Common myeloid progenitor, CD34-positive (primary cell): ENCODE results near the gene IGFBP5. TPM values are rescaled to one million over a fixed set of nuclear protein-coding genes. Genes with fewer than 3 reads are reported as not detected.
A peak's percentile ranks its signal among the peaks of the same experiment; 100 is the strongest.

Source experiments
- CTCF ChIA-PET: fragments of 350-600 bp; sonication (Branson Sonifier 250); formaldehyde crosslinking; loops from one replicate; lab custom pipeline; 2021; ENCODE audit warnings: antibody characterized with exemption; lab: Charles Lee
- POLR2A ChIA-PET: fragments of 350-600 bp; sonication (Branson Sonifier 250); formaldehyde crosslinking; loops from one replicate; lab custom pipeline; 2021; ENCODE audit warnings: antibody characterized with exemption; lab: Charles Lee
- DNase-seq, 3 donors: peaks; one replicate each; pipeline versions ENCODE4 v3.0.0 to v3.0.0-alpha.2; 2013
- H3K27ac ChIP-seq, 2 experiments: 1 replicate in 1 of 2; 2 replicates in 1 of 2; pipeline ENCODE4 v1.7.0; 2013; ENCODE audit warnings: inconsistent platforms in 2 of 2, low read length in 2 of 2, mild to moderate bottlenecking in 2 of 2, low read depth in 1 of 2, moderate library complexity in 1 of 2; ENCODE audit not compliant: severe bottlenecking in 2 of 2, insufficient read depth in 1 of 2, poor library complexity in 1 of 2
- H3K27me3 ChIP-seq, 5 experiments: replicated peaks in 2 of 5; 1 replicate in 3 of 5; 2 replicates in 2 of 5; pipeline versions ENCODE4 v1.6.1 to v1.7.0; 2013; ENCODE audit warnings: low read length in 4 of 5, mild to moderate bottlenecking in 2 of 5, moderate library complexity in 2 of 5, inconsistent platforms in 1 of 5; ENCODE audit not compliant: insufficient read depth in 5 of 5, control insufficient read depth in 4 of 5
- H3K36me3 ChIP-seq, 4 experiments: 1 replicate in 2 of 4; 2 replicates in 2 of 4; pipeline versions ENCODE4 v1.6.1 to v1.7.0; 2013; ENCODE audit warnings: low read length in 3 of 4, control low read depth in 1 of 4, mild to moderate bottlenecking in 1 of 4; ENCODE audit not compliant: control insufficient read depth in 4 of 4, insufficient read depth in 4 of 4
- H3K4me1 ChIP-seq, 4 experiments: 1 replicate in 3 of 4; 2 replicates in 1 of 4; pipeline versions ENCODE4 v1.6.1 to v1.7.1; 2013; ENCODE audit warnings: low read length in 3 of 4, mild to moderate bottlenecking in 3 of 4, control low read depth in 1 of 4, inconsistent platforms in 1 of 4, moderate library complexity in 1 of 4; ENCODE audit not compliant: control insufficient read depth in 4 of 4, insufficient read depth in 4 of 4; ENCODE audit errors: control extremely low read depth in 1 of 4
- H3K4me3 ChIP-seq, 7 experiments: 1 replicate in 4 of 7; 2 replicates in 3 of 7; pipeline versions ENCODE4 v1.5.1 to v1.7.0; 2013; ENCODE audit warnings: mild to moderate bottlenecking in 7 of 7, low read length in 6 of 7, moderate library complexity in 6 of 7, inconsistent platforms in 2 of 7, low read depth in 2 of 7, control low read depth in 1 of 7; ENCODE audit not compliant: insufficient read depth in 4 of 7, control insufficient read depth in 1 of 7; ENCODE audit errors: extremely low read depth in 1 of 7
- H3K9me3 ChIP-seq, 5 experiments: 1 replicate in 4 of 5; 2 replicates in 1 of 5; pipeline versions ENCODE4 v1.6.1 to v1.7.1; 2013; ENCODE audit warnings: low read length in 4 of 5, mild to moderate bottlenecking in 2 of 5, inconsistent platforms in 1 of 5, low read depth in 1 of 5, moderate library complexity in 1 of 5; ENCODE audit not compliant: control insufficient read depth in 4 of 5, insufficient read depth in 2 of 5; ENCODE audit errors: control extremely low read depth in 1 of 5
- WGBS: methylation state at CpG from one replicate; pipeline ENCODE4 v1.1.5; 2013; ENCODE audit not compliant: insufficient coverage; 5-methylcytosine and 5-hydroxymethylcytosine counted together
- polyA plus RNA-seq: library from polyadenylated mRNA; unstranded; fragments of 120-200 nt; gene quantifications from one replicate; pipeline ENCODE4 v1.2.1, GENCODE V29; 2013

Gene IGFBP5
- polyA plus RNA-seq = not detected

DNA sequence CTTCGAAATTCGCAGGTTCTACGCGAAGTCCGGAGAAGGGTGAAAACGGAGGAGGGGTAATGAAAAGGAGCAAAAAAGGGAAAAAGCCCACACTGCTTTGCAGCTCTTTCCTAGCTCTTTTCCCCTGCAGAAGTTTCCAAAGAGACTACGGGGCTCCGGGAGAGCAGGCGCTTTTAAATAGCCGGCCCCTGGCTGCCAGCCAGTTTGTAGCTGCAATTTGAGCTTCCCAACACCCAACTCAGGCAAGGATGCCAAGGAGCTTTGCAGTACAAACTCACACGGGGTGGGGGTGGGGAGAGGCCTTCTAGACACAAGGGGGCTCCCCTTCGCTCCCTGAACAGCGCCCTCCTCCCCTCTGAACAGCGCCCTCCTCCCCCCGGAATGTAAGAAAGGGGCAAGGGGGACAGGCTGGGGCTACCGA, at the start of gene IGFBP5:
Gene IGFBP5 (minus strand): TSS at position 149 of the 421 bp plus-strand sequence. CDS start 774 bp downstream, outside the sequence.
- CTCF ChIA-PET = interaction anchor here (0.6 to 8.2 kb wide), 13 partner anchors 9 to 1024 kb away, joined by 3 to 72 read pairs (median 4); no protein-coding TSS in a partner anchor
- DNase-seq = peak in 2 of 3 donors; percentile 18 to 21

DNA sequence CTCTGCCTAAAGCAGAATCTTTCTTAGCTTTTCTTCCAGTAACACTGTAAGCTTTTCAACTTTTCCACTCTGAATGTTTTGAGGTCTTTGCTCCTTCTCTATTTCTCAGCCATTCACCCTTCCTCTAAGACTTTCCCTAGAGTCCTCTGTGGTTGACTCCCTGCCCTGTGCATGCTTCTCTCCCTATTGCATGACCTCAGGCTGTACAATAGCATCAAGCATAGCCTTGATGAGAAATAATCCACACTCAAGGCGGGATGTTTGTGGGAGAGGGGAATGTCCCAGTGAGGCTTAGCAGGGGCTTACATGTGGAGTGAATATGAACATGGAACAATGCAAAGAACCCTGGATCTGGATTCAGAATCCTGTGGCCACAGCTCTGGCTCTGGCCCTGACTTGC, 48.4 kb upstream of the IGFBP5 start:
- H3K27ac ChIP-seq = no peak overlapping the region
- H3K27me3 ChIP-seq = no peaks in the 10 kb centered on the region
- ChIA-PET POLR2A (no interaction called here), CTCF (no interaction called here)
- no peak overlapping the region for H3K4me3 ChIP-seq
- no peak for DNase-seq
- H3K9me3 ChIP-seq = peaks cover 0 to 4% (median 0%) of the 10 kb centered on the region in 5 experiments
- WGBS = no CpG with 5 or more reads among the region's 1 CpG
- no peaks in the 10 kb centered on the region for H3K36me3 ChIP-seq
- H3K4me1 ChIP-seq = no peaks in the 10 kb centered on the region

More for the DNA sequence above, at the start of gene IGFBP5:
- peaks cover 0 to 49% (median 27%) of the 10 kb centered on the region in 4 experiments for H3K4me1 ChIP-seq
- WGBS = no CpG with 5 or more reads among the region's 16 CpGs
- POLR2A ChIA-PET = interaction anchor here (0.6 kb wide), 1 partner anchor 243 kb away, joined by 5 read pairs; no protein-coding TSS in a partner anchor
- no peaks in the 10 kb centered on the region for H3K9me3 ChIP-seq
- peak within 1 kb of the TSS in 5 of 7 experiments; percentile 31 to 66 (median 48) for H3K4me3 ChIP-seq
- no peak within 1 kb of the TSS for H3K27ac ChIP-seq
- no peaks in the 10 kb centered on the region for H3K36me3 ChIP-seq
- H3K27me3 ChIP-seq = peaks cover 0 to 84% (median 52%) of the 10 kb centered on the region in 5 experiments

DNA sequence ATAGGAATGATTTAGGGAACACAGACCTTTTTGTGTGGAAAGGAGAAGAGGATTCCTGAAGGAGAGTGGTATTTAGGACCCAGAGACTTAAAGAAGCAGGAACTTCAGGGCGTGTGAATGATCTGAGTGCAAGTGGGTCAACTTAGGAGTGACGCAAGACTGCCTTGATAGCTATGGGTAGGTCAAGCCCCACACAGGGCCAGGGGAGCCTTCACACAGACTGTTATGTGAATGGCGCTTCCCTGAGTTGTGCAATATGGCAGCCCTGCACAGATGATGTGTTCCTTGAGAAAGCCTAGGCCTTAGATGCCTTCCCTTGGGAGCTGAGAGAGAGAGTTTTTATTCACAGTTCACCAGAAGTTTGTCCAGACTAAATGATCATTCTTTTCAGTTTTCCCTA, 47.1 kb upstream of the IGFBP5 start:
- H3K27me3 ChIP-seq = no peaks in the 10 kb centered on the region
- H3K27ac ChIP-seq = no peak overlapping the region
- H3K4me1 ChIP-seq = no peaks in the 10 kb centered on the region
- peaks cover 0 to 4% (median 0%) of the 10 kb centered on the region in 5 experiments for H3K9me3 ChIP-seq
- no peaks in the 10 kb centered on the region for H3K36me3 ChIP-seq
- H3K4me3 ChIP-seq = no peak overlapping the region
- 97% methylated on average over 3 of the region's 3 CpGs for WGBS
- no peak for DNase-seq
- POLR2A ChIA-PET = no interaction called here
- CTCF ChIA-PET = no interaction called here

- no peak overlapping the region for H3K27ac ChIP-seq
- no peaks in the 10 kb centered on the region for H3K4me1 ChIP-seq
- CTCF ChIA-PET = no interaction called here
- H3K36me3 ChIP-seq = no peaks in the 10 kb centered on the region
- POLR2A ChIA-PET = no interaction called here
- H3K27me3 ChIP-seq = no peaks in the 10 kb centered on the region
- H3K9me3 ChIP-seq = peaks cover 0 to 2% (median 0%) of the 10 kb centered on the region in 5 experiments
- DNase-seq = no peak
- WGBS = no CpG with 5 or more reads among the region's 2 CpGs
- no peak overlapping the region for H3K4me3 ChIP-seq
These were observed 45.9 kb upstream of the IGFBP5 start for GRCh38 chr2:216741223-216741593.

GRCh38 chr2:216740557-216741222, 45.3 kb upstream of the IGFBP5 start:
- CTCF ChIA-PET = no interaction called here
- Histone ChIP-seq H3K4me1 (no peaks in the 10 kb centered on the region), H3K9me3 (peaks cover 0 to 2% (median 0%) of the 10 kb centered on the region in 5 experiments), H3K36me3 (no peaks in the 10 kb centered on the region), H3K27me3 (no peaks in the 10 kb centered on the region), H3K27ac (no peak overlapping the region), H3K4me3 (no peak overlapping the region)
- DNase-seq = no peak
- POLR2A ChIA-PET = no interaction called here
- 97% methylated on average over 3 of the region's 6 CpGs for WGBS

DNA sequence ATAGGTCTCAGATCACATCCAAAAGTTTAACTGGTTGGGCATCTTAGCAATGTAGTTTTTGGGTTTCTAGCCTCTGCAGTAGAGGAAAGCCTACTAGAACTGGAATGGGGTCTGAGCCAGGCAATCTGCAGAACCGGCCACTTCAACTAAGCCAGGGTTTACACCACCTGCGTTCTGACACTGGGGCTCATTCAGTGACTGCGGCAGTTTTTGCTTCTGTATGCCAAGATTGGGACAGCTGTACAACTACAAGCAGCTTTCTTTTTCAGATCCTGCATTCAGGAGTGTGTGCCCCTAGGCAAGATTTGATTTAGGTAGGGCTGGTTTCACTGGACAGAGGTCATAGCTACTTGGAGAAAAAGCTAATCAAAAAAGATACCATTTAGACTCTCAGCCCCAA, 43.7 kb upstream of the IGFBP5 start:
- no peak overlapping the region for H3K4me3 ChIP-seq
- no peak overlapping the region for H3K27ac ChIP-seq
- no peak for DNase-seq
- H3K9me3 ChIP-seq = peaks cover 0 to 2% (median 0%) of the 10 kb centered on the region in 5 experiments
- no peaks in the 10 kb centered on the region for H3K4me1 ChIP-seq
- H3K27me3 ChIP-seq = no peaks in the 10 kb centered on the region
- POLR2A ChIA-PET = no interaction called here
- CTCF ChIA-PET = no interaction called here
- WGBS = 100% methylated on average over 3 of the region's 3 CpGs
- no peaks in the 10 kb centered on the region for H3K36me3 ChIP-seq

- ChIA-PET CTCF (no interaction called here), POLR2A (no interaction called here)
- Histone ChIP-seq H3K4me1 (no peaks in the 10 kb centered on the region), H3K36me3 (no peaks in the 10 kb centered on the region), H3K27me3 (no peaks in the 10 kb centered on the region), H3K4me3 (no peak overlapping the region), H3K27ac (no peak overlapping the region), H3K9me3 (no peaks in the 10 kb centered on the region)
- WGBS = 93% methylated on average over 2 of the region's 4 CpGs
- no peak for DNase-seq
These were observed 42.3 kb upstream of the IGFBP5 start for GRCh38 chr2:216737676-216738075.
